ENCODE results near the gene TFIP11.

Gene TFIP11

GRCh38 chr22:26512149-26512793 lies at the start of gene TFIP11:
TFIP11 (minus strand) TSS chr22:26512473; CDS start chr22:26510272, 2,201 bp downstream.
- DNase-seq: peak; percentile 96

GRCh38 chr22:26561756-26562417 lies 49.6 kb upstream of the TFIP11 start:
- no peak for DNase-seq

- no peak for DNase-seq
Measured at GRCh38 chr22:26559961-26560575, 47.8 kb upstream of the TFIP11 start.

- DNase-seq: no peak
Measured at GRCh38 chr22:26558248-26558895, 46.1 kb upstream of the TFIP11 start.

- DNase-seq: no peak
Measured at GRCh38 chr22:26556904-26557303, 44.6 kb upstream of the TFIP11 start.

- no peak for DNase-seq
Measured at GRCh38 chr22:26555478-26555877, 43.2 kb upstream of the TFIP11 start.

GRCh38 chr22:26554956-26555355 lies 42.7 kb upstream of the TFIP11 start:
- DNase-seq: no peak

GRCh38 chr22:26553056-26553752 lies 40.9 kb upstream of the TFIP11 start:
- DNase-seq: no peak

- DNase-seq: no peak
Measured at GRCh38 chr22:26552466-26552865, 40.2 kb upstream of the TFIP11 start.

GRCh38 chr22:26551568-26551967 lies 39.3 kb upstream of the TFIP11 start:
- no peak for DNase-seq

GRCh38 chr22:26550498-26551033 lies 38.3 kb upstream of the TFIP11 start:
- peak; percentile 46 for DNase-seq

GRCh38 chr22:26549902-26550497 lies 37.7 kb upstream of the TFIP11 start:
- DNase-seq: no peak

- no peak for DNase-seq
Measured at GRCh38 chr22:26548984-26549383, 36.7 kb upstream of the TFIP11 start.

GRCh38 chr22:26548303-26548702 lies 36.0 kb upstream of the TFIP11 start:
- no peak for DNase-seq

- no peak for DNase-seq
Measured at GRCh38 chr22:26547837-26548236, 35.6 kb upstream of the TFIP11 start.

GRCh38 chr22:26547426-26547825 lies 35.2 kb upstream of the TFIP11 start:
- no peak for DNase-seq

- no peak for DNase-seq
Measured at GRCh38 chr22:26546282-26546681, 34.0 kb upstream of the TFIP11 start.

GRCh38 chr22:26545827-26546226 lies 33.6 kb upstream of the TFIP11 start:
- no peak for DNase-seq

- no peak for DNase-seq
Measured at GRCh38 chr22:26545385-26545784, 33.1 kb upstream of the TFIP11 start.

GRCh38 chr22:26544489-26544888 lies 32.2 kb upstream of the TFIP11 start:
- no peak for DNase-seq

- no peak for DNase-seq
Measured at GRCh38 chr22:26542831-26543230, 30.6 kb upstream of the TFIP11 start.

GRCh38 chr22:26541167-26541819 lies 29.0 kb upstream of the TFIP11 start:
- DNase-seq: no peak
